H1 (cell line): Measurements from ENCODE around the gene NAGLU. TPM values are rescaled to one million over a fixed set of nuclear protein-coding genes. Genes with fewer than 3 reads are reported as not detected.

Source experiments
- CTCF ChIA-PET: fragments of 300-600 bp; sonication (Branson Sonifier 250); formaldehyde crosslinking; loops from one replicate; lab custom pipeline; 2021; ENCODE audit not compliant: partially characterized antibody; lab: Charles Lee
- POLR2A ChIA-PET: fragments of 300-600 bp; sonication (Branson Sonifier 250); formaldehyde crosslinking; loops from one replicate; lab custom pipeline; 2021; ENCODE audit warnings: inconsistent platforms; ENCODE audit not compliant: partially characterized antibody; lab: Charles Lee
- DNase-seq, 2 experiments: peaks; one replicate each; pipeline versions ENCODE4 v3.0.0 to v3.0.0-alpha.2; 2010 to 2022; ENCODE audit warnings: low spot score in 2 of 2, low read depth in 1 of 2, mixed read lengths in 1 of 2
- FAIRE-seq: peaks from 2 replicates; lab custom pipeline; 2011; peaks lifted over from hg19 to GRCh38; lab: Jason Lieb, UNC
- H2AFZ ChIP-seq: 2 replicates; pipeline ENCODE4 v1.8.1; 2012; ENCODE audit warnings: low read length, inconsistent platforms
- H2AK5ac ChIP-seq: 2 replicates; pipeline ENCODE4 v1.6.1; 2013; ENCODE audit warnings: low read depth, low read length
- H2BK120ac ChIP-seq: replicated peaks from 2 replicates; pipeline ENCODE3; 2013; ENCODE audit warnings: low read depth, low read length, inconsistent platforms
- H2BK12ac ChIP-seq: 2 replicates; pipeline ENCODE4 v1.6.1; 2013; ENCODE audit warnings: low read depth, low read length
- H2BK15ac ChIP-seq: 2 replicates; pipeline ENCODE4 v1.6.1; 2013; ENCODE audit warnings: low read length
- H2BK20ac ChIP-seq: 2 replicates; pipeline ENCODE4 v1.6.1; 2013; ENCODE audit warnings: low read length
- H2BK5ac ChIP-seq: 2 replicates; pipeline ENCODE4 v1.6.1; 2013; ENCODE audit warnings: low read depth, low read length
- H3K14ac ChIP-seq: 2 replicates; pipeline ENCODE4 v1.6.1; 2013; ENCODE audit warnings: inconsistent platforms; ENCODE audit not compliant: insufficient read length
- H3K18ac ChIP-seq: 2 replicates; pipeline ENCODE4 v1.6.1; 2013; ENCODE audit warnings: low read length; ENCODE audit errors: extremely low read depth
- H3K23ac ChIP-seq: 2 replicates; pipeline ENCODE4 v1.6.1; 2013; ENCODE audit warnings: inconsistent platforms; ENCODE audit not compliant: insufficient read length
- H3K23me2 ChIP-seq: 2 replicates; pipeline ENCODE4 v1.6.1; 2013; ENCODE audit warnings: low read depth, low read length
- H3K27ac ChIP-seq: 2 replicates; pipeline ENCODE4 v1.6.1; 2011; ENCODE audit warnings: low read depth, low read length, inconsistent platforms
- H3K27me3 ChIP-seq, 4 experiments: replicated peaks in 1 of 4; 1 replicate in 1 of 4; 2 replicates in 3 of 4; pipeline versions ENCODE4 v1.6.1 to v1.8.1; 2011 to 2013; ENCODE audit warnings: low read length in 3 of 4, mild to moderate bottlenecking in 3 of 4, inconsistent platforms in 2 of 4, mixed read lengths in 2 of 4, moderate library complexity in 1 of 4; ENCODE audit not compliant: control insufficient read depth in 3 of 4, insufficient read depth in 3 of 4; ENCODE audit errors: extremely low read depth in 1 of 4
- H3K36me3 ChIP-seq, 4 experiments: 2 replicates each; pipeline versions ENCODE4 v1.6.1 to v1.8.1; 2011 to 2013; ENCODE audit warnings: mild to moderate bottlenecking in 4 of 4, low read length in 3 of 4, moderate library complexity in 2 of 4, control low read depth in 1 of 4, inconsistent platforms in 1 of 4; ENCODE audit not compliant: insufficient read depth in 4 of 4, control insufficient read depth in 2 of 4
- H3K4ac ChIP-seq: replicated peaks from 2 replicates; pipeline ENCODE3; 2013; ENCODE audit warnings: low read length, low read depth, mixed read lengths, inconsistent platforms; ENCODE audit not compliant: insufficient read length
- H3K4me1 ChIP-seq, 4 experiments: replicated peaks in 1 of 4; 1 replicate in 1 of 4; 2 replicates in 3 of 4; pipeline versions ENCODE4 v1.6.1 to v1.8.1; 2011 to 2013; ENCODE audit warnings: low read length in 3 of 4, inconsistent platforms in 2 of 4, mixed read lengths in 1 of 4; ENCODE audit not compliant: insufficient read depth in 4 of 4, control insufficient read depth in 3 of 4
- H3K4me2 ChIP-seq, 2 experiments: 2 replicates each; pipeline versions ENCODE4 v1.6.1 to v1.8.1; 2011 to 2013; ENCODE audit warnings: low read depth in 2 of 2, low read length in 2 of 2, control low read depth in 1 of 2, inconsistent platforms in 1 of 2, mild to moderate bottlenecking in 1 of 2; ENCODE audit not compliant: insufficient read depth in 1 of 2
- H3K4me3 ChIP-seq, 4 experiments: fragments of 200-600, 300-600 bp in 1 of 4; sonication (generic), shearing (Covaris generic), sonication (Bioruptor Twin) in 1 of 4; 2 replicates each; pipeline versions ENCODE4 v1.5.1 to v1.8.1; 2011 to 2016; ENCODE audit warnings: low read length in 4 of 4, low read depth in 3 of 4, control low read depth in 2 of 4, inconsistent platforms in 2 of 4, mild to moderate bottlenecking in 2 of 4, mixed read lengths in 1 of 4, moderate library complexity in 1 of 4; ENCODE audit not compliant: insufficient read depth in 2 of 4; ENCODE audit errors: extremely low read depth in 1 of 4
- H3K56ac ChIP-seq: replicated peaks from 2 replicates; pipeline ENCODE3; 2013; ENCODE audit warnings: low read depth, mild to moderate bottlenecking, mixed read lengths, low read length, inconsistent platforms; ENCODE audit not compliant: insufficient read length
- H3K79me1 ChIP-seq: 2 replicates; pipeline ENCODE4 v1.6.1; 2013; ENCODE audit warnings: low read depth, low read length, control low read depth
- H3K79me2 ChIP-seq, 2 experiments: 2 replicates each; pipeline versions ENCODE4 v1.6.1 to v1.8.1; 2012 to 2013; ENCODE audit warnings: low read length in 2 of 2, mild to moderate bottlenecking in 2 of 2, inconsistent platforms in 1 of 2; ENCODE audit not compliant: insufficient read depth in 2 of 2, control insufficient read depth in 1 of 2
- H3K9ac ChIP-seq, 4 experiments: replicated peaks in 1 of 4; 1 replicate in 1 of 4; 2 replicates in 3 of 4; pipeline versions ENCODE4 v1.6.1 to v1.8.1; 2011 to 2013; ENCODE audit warnings: low read depth in 3 of 4, low read length in 3 of 4, control low read depth in 2 of 4, mild to moderate bottlenecking in 2 of 4, moderate library complexity in 2 of 4, inconsistent platforms in 1 of 4; ENCODE audit errors: extremely low read depth in 1 of 4
- H3K9me3 ChIP-seq, 2 experiments: 2 replicates each; pipeline versions ENCODE4 v1.6.1 to v1.8.1; 2012 to 2013; ENCODE audit warnings: mild to moderate bottlenecking in 2 of 2, moderate library complexity in 2 of 2, control low read depth in 1 of 2, inconsistent platforms in 1 of 2, low read depth in 1 of 2, low read length in 1 of 2, mixed read lengths in 1 of 2; ENCODE audit not compliant: insufficient read depth in 2 of 2
- H4K20me1 ChIP-seq, 2 experiments: replicated peaks in 1 of 2; 2 replicates each; pipeline versions ENCODE3 to v1.8.1; 2011 to 2013; ENCODE audit warnings: inconsistent platforms in 2 of 2, low read length in 2 of 2, mild to moderate bottlenecking in 1 of 2; ENCODE audit not compliant: insufficient read depth in 2 of 2, control insufficient read depth in 1 of 2
- H4K5ac ChIP-seq: 2 replicates; pipeline ENCODE4 v1.6.1; 2013; ENCODE audit warnings: low read length, low read depth, mixed read lengths, inconsistent platforms; ENCODE audit not compliant: insufficient read length
- H4K8ac ChIP-seq: 2 replicates; pipeline ENCODE4 v1.8.0; 2013; ENCODE audit warnings: mild to moderate bottlenecking, moderate library complexity, low read length, inconsistent platforms; ENCODE audit not compliant: insufficient read depth; ENCODE audit errors: extremely low read depth
- H4K91ac ChIP-seq: replicated peaks from 2 replicates; pipeline ENCODE3; 2013; ENCODE audit warnings: low read length, mixed read lengths, inconsistent platforms; ENCODE audit not compliant: insufficient read length
- ATF3 ChIP-seq: IDR thresholded peaks from 2 replicates; pipeline ENCODE4 v1.6.1; 2011; ENCODE audit warnings: low read depth, mild to moderate bottlenecking, low read length; ENCODE audit not compliant: insufficient read depth
- EZH2 ChIP-seq: fragments of 200-600 bp; sonication (generic); IDR thresholded peaks from 2 replicates; pipeline ENCODE4 v1.7.1; 2012; ENCODE audit warnings: low read depth, mild to moderate bottlenecking, moderate library complexity, low read length, inconsistent platforms; ENCODE audit not compliant: severe bottlenecking
- WGBS, 2 experiments: shearing (Covaris generic) in 1 of 2; methylation state at CpG; one replicate each; pipeline versions ENCODE4 v1.1.6 to v1.1.7; 2013 to 2015; ENCODE audit warnings: low lambda C conversion rate in 2 of 2, mixed read lengths in 2 of 2, inconsistent platforms in 1 of 2, low coverage in 1 of 2, missing lambda C conversion rate in 1 of 2; ENCODE audit not compliant: insufficient replicate concordance in 2 of 2, insufficient coverage in 1 of 2, insufficient read length in 1 of 2; ENCODE audit errors: extremely low coverage in 1 of 2, missing lambda C conversion rate in 1 of 2; 5-methylcytosine and 5-hydroxymethylcytosine counted together
- polyA plus RNA-seq, 7 experiments: library from polyadenylated mRNA; depleted of rRNA in 3 of 7; stranded (reverse) in 5 of 7; unstranded in 2 of 7; fragments of >200 nt in 5 of 7; fragments of 200-250 nt in 2 of 7; gene quantifications; 1 replicate in 5 of 7; 2 replicates in 1 of 7; 4 replicates in 1 of 7; pipeline versions ENCODE4 v1.2.1 to v1.2.3, GENCODE V29; 2011 to 2013; ENCODE audit warnings: missing spikeins in 2 of 7, mixed read lengths in 2 of 7
- total RNA-seq: library from RNA; stranded (reverse); fragmentation: NEBNext Ultra II Directional; extraction: Animal tissue kit (Norgen Biotek cat#: 25700); gene quantifications from 2 replicates; pipeline ENCODE4 v1.2.1, GENCODE V29; 2021

Gene NAGLU
- total and polyA plus RNA-seq, 2 of the 8 experiments (the other 6 are each of a cell fraction or from before 2014, with no cell fraction given) = 21.3 to 21.6 TPM

- Histone ChIP-seq H2BK20ac (no peak overlapping the region), H4K5ac (no peak overlapping the region), H3K9ac (no peak overlapping the region), H2BK5ac (no peak overlapping the region), H4K20me1 (no peaks in the 10 kb centered on the region), H3K4me3 (no peak overlapping the region), H2BK12ac (no peak overlapping the region), H2AK5ac (no peak overlapping the region), H3K27ac (no peak overlapping the region), H3K56ac (no peak overlapping the region), H2AFZ (no peak overlapping the region), H4K91ac (no peak overlapping the region), H3K14ac (no peak overlapping the region), H3K9me3 (no peaks in the 10 kb centered on the region), H3K4me2 (no peak overlapping the region), H2BK15ac (no peak overlapping the region), H2BK120ac (no peak overlapping the region), H3K36me3 (peaks cover 0 to 13% (median 8%) of the 10 kb centered on the region in 4 experiments; a peak in 4 of 8 replicates), H3K79me2 (no peaks in the 10 kb centered on the region), H3K23me2 (no peaks in the 10 kb centered on the region), H3K79me1 (no peaks in the 10 kb centered on the region), H3K18ac (no peak overlapping the region), H3K4me1 (no peaks in the 10 kb centered on the region), H3K23ac (no peak overlapping the region), H4K8ac (no peak overlapping the region), H3K4ac (no peak overlapping the region), H3K27me3 (no peaks in the 10 kb centered on the region; a peak in 1 of 7 replicates)
- DNase-seq = no peak
- TF ChIP-seq ATF3 (no peak), EZH2 (no peak)
- WGBS, 2 experiments = 84% methylated on average over 6 of the region's 6 CpGs; no CpG with 5 or more reads in 1 of the 2 experiments
- ChIA-PET POLR2A (no interaction called here), CTCF (interaction anchor here (1.0 to 2.5 kb wide), 3 partner anchors 66 to 190 kb away, joined by 3 to 10 read pairs (median 4); no protein-coding TSS in a partner anchor)
- FAIRE-seq = no peak
Observed at GRCh38 chr17:42512733-42513251, 23.2 kb upstream of the NAGLU start.
